Measurements from ENCODE around the gene ABCF2.

GRCh38 chr7:151211155-151211772 is 15.7 kb downstream of the ABCF2 start:
- TF ChIP-seq CTCF (IDR thresholded peaks at IDR 0.05 in 8 of 11, conservative IDR thresholded peaks at IDR 0.05 in 3 of 11) (no peak), POLR2A (IDR thresholded peaks at IDR 0.05) (no peak)

Data from spleen (tissue), 7 donors.